Measurements from ENCODE around the gene MCUB.

DNA sequence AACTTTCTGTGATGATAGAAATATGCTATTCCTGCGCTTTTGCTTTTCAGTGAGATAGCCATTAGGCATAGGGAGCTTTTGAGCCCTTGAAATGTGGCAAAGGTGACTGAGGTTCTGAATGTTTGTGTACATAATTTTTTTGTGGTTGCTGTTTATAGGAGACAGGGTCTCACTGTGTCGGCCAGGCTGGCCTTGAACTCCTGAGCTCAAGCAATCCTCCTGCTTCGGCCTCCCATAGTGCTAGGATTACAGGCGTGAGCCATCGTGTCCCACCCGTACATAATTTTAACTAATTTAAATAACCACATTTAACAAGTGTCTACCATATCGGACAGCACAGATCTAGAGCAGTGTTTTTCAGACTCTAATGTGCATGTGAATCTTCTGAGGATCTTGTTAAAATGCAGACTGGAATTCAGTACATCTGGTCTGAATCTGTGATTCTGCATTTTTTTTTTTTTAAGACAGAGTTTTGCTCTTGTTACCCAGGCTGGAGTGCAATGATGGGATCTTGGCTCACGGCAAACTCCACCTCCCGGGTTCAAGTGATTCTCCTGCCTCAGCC, 97.9 kb downstream of the MCUB start:
- TF ChIP-seq SIN3A (IDR thresholded peaks at IDR 0.05; ENCODE audit: borderline replicate concordance, insufficient read depth, low read depth, low read length), result no peak
- TF ChIP-seq, protein P1, sequence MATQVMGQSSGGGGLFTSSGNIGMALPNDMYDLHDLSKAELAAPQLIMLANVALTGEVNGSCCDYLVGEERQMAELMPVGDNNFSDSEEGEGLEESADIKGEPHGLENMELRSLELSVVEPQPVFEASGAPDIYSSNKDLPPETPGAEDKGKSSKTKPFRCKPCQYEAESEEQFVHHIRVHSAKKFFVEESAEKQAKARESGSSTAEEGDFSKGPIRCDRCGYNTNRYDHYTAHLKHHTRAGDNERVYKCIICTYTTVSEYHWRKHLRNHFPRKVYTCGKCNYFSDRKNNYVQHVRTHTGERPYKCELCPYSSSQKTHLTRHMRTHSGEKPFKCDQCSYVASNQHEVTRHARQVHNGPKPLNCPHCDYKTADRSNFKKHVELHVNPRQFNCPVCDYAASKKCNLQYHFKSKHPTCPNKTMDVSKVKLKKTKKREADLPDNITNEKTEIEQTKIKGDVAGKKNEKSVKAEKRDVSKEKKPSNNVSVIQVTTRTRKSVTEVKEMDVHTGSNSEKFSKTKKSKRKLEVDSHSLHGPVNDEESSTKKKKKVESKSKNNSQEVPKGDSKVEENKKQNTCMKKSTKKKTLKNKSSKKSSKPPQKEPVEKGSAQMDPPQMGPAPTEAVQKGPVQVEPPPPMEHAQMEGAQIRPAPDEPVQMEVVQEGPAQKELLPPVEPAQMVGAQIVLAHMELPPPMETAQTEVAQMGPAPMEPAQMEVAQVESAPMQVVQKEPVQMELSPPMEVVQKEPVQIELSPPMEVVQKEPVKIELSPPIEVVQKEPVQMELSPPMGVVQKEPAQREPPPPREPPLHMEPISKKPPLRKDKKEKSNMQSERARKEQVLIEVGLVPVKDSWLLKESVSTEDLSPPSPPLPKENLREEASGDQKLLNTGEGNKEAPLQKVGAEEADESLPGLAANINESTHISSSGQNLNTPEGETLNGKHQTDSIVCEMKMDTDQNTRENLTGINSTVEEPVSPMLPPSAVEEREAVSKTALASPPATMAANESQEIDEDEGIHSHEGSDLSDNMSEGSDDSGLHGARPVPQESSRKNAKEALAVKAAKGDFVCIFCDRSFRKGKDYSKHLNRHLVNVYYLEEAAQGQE (IDR thresholded peaks at IDR 0.05; ENCODE audit: insufficient read depth in 1 of 2, low read depth in 2 of 2, low read length in 1 of 2), result no peak
- TF ChIP-seq POLR2AphosphoS5 (IDR thresholded peaks at IDR 0.05; ENCODE audit: low read depth, low read length), result no peak
- TF ChIP-seq, protein P2, sequence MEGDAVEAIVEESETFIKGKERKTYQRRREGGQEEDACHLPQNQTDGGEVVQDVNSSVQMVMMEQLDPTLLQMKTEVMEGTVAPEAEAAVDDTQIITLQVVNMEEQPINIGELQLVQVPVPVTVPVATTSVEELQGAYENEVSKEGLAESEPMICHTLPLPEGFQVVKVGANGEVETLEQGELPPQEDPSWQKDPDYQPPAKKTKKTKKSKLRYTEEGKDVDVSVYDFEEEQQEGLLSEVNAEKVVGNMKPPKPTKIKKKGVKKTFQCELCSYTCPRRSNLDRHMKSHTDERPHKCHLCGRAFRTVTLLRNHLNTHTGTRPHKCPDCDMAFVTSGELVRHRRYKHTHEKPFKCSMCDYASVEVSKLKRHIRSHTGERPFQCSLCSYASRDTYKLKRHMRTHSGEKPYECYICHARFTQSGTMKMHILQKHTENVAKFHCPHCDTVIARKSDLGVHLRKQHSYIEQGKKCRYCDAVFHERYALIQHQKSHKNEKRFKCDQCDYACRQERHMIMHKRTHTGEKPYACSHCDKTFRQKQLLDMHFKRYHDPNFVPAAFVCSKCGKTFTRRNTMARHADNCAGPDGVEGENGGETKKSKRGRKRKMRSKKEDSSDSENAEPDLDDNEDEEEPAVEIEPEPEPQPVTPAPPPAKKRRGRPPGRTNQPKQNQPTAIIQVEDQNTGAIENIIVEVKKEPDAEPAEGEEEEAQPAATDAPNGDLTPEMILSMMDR (IDR thresholded peaks at IDR 0.05), result no peak
- no peak for TF ChIP-seq TCF7L2 (IDR thresholded peaks at IDR 0.05; ENCODE audit: low read depth, low read length)
